NCI-H146 (cell line): ENCODE measurements around the gene RPL28.
"Not testable (repeated sequence)": the region's sequence is repeated elsewhere in the genome, so short reads cannot be mapped to it uniquely, and the experiment has no call there.

Experiments used
- DNase-seq: peaks from one replicate; lab custom pipeline; 2025; lab: John Stamatoyannopoulos, UW

Gene RPL28

DNA sequence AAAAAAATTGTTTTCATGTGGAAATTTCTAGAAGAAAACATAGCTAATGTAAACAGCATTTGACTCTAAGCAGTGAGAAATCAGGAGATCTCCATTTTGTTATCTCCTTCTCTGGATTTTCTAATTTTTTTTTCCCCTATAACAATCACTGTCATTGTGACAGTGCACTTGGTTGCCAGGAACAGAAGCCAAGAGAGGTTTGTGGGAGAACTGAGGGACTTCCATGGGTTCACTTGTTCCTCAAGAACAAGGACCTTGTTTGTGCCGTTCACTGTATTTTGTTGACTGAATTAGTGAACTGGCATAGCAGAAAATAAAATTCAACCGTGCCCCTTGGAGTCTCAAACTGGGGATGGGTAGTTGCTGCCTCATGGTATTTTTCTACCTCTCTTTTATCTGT, 40.3 kb downstream of the RPL28 start:
- no peak for DNase-seq

- no peak for DNase-seq
These were observed 45.5 kb downstream of the RPL28 start for GRCh38 chr19:55431183-55431582.

GRCh38 chr19:55432241-55432959, 46.7 kb downstream of the RPL28 start:
- no peak for DNase-seq

DNA sequence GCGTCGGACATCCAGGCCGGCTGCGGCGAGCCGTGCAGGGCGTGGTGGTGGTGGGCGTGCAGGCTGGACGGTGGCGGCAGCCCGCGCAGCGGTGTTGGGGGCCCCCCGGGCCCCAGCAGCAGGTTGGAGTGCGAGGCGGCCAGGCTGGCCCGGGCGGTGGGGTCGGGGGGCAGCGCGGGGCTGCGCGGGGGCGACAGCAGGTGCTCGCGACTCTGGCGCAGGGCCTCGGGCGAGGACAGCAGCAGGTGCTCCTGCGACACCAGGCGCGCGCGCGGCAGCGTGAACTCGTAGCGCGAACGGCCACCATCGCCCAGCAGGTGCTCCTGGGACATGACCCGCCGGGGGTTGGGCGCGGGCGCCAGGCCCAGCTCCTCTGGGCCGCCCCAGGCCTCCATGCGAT, 47.6 kb downstream of the RPL28 start:
- DNase-seq = no peak

DNA sequence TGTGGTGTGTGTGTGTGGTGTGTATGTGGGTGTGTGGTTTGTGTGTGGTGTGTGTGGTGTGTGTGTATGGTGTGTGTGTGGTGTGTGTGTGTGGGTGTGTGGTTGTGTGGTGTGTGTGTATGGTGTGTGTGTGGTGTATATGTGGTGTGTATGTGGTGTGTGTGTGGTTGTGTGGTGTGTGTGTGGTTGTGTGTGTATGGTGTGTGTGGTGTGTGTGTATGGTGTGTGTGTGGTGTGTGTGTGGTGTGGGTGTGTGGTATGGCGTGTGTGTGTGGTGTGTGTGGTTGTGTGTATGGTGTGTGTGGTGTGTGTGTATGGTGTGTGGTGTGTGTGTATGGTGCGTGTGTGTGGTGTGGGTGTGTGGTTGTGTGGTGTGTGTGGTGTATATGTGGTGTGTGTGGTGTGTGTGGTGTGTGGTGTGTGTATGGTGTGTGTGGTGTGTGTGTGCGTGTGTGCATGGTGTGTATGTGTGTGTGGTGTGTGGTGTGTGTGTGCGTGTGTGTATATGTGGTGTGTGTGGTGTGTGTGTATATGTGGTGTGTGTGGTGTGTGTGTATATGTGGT, 48.7 kb downstream of the RPL28 start:
- DNase-seq = no peak

DNA sequence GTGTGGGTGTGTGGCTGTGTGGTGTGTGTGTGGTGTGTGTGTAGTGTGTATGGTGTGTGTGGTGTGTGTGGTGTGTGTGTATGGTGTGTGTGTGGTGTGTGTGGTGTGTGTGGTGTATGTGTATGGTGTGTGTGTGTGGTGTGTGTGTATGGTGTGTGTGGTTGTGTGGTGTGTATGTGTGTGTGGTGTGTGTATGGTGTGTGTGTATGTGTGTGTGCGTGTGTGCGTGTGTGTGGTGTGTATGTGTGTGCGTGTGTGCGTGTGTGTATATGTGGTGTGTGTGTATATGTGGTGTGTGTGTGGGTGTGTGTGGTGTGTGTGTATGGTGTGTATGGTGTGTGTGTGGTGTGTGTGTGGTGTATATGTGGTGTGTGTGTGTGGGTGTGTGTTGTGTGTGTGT, 49.3 kb downstream of the RPL28 start:
- DNase-seq = no peak

DNA sequence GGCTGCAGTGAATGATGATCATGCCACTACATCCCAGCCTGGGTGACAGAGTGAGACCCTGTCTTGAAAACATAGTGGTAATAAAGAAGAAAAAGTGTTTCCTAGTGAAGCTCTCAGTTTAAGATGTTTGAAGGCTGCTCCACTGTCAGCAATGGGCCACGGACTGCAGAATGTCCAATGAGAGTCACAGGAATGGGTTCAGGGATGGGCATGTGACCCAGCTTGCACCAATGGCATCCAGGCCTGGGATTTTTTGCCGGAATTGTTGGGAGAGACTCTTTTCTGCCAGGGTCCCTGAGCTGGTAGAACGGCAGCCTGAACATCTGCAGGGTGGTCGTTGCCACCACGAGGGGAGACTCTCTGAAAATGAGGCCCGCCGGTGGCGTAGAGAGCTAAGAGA, 51.1 kb downstream of the RPL28 start:
- no peak for DNase-seq

DNA sequence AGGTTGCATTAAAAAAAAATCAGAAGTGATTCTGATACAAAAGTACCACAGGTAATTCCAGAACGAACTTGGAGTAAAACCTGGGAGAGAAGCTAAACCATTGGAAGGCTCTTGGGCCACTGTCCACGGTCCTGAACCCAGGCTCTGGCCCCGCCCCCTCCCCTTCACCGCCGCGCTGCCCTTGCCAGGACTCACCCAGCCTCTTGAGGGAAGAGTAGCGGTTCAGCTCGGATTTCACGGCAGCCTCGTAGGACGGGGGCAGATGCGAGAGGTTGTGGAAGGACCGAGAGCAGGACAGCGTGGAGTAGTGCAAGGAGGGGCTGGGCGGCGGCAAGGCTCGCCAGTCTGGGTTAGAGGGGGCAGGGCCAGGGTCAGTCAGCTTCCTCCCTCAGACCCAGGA, 51.7 kb downstream of the RPL28 start:
- no peak for DNase-seq

DNA sequence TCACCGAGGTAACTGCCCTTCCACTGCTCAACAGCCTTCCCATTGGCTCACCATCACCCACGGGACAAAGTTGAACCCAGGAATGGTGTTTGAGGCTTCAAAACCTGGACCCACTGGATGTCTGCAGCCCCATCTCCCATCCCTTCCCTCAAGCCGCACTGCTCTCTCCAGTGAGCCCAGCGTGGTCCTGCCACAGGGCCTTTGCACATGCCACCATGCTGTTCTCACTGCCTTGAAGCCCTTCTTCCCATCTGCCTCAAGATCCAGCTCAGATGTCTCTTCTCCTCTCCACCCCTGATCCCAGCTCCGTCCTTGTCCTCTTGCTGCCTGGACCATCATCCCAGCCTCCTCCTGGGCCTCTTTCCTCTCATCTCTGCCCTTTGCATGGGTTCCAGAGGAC, 53.3 kb downstream of the RPL28 start:
- DNase-seq = no peak

GRCh38 chr19:55440411-55441105, 54.8 kb downstream of the RPL28 start:
- peak; percentile 80 for DNase-seq

DNA sequence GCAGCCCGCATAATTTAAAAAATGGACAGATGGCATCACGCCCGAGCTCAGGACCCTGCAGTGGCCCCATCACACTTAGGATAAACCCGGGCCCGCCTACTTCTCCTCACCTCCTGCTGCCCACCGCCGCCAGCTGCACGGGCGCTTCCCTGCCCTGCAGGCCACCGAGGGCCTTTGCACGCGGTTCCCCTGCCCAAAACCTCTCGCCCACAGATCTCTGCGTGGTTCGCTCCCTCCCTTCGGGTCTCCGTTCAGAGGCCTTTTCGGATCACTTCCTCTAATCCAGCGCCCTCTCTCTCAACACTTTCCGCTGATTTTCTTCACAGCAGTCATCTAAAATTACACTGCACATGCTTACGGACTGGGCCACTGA, 55.6 kb downstream of the RPL28 start:
- peak; percentile 51 for DNase-seq

- DNase-seq = peak; percentile 88
These were observed 56.1 kb downstream of the RPL28 start for GRCh38 chr19:55441692-55442321.

- DNase-seq = peak; percentile 77
These were observed 56.7 kb downstream of the RPL28 start for GRCh38 chr19:55442372-55442961.

- peak; percentile 58 for DNase-seq
These were observed 57.5 kb downstream of the RPL28 start, which contains the start of gene SHISA7 for GRCh38 chr19:55443045-55443823. Gene SHISA7 (minus strand): TSS chr19:55443300. CDS start chr19:55442863, 437 bp downstream.

GRCh38 chr19:55443824-55444480, 58.2 kb downstream of the RPL28 start:
- no peak for DNase-seq

GRCh38 chr19:55444646-55445045, 58.9 kb downstream of the RPL28 start:
- no peak for DNase-seq

- DNase-seq = no peak
These were observed 60.3 kb downstream of the RPL28 start for GRCh38 chr19:55446060-55446459.

DNA sequence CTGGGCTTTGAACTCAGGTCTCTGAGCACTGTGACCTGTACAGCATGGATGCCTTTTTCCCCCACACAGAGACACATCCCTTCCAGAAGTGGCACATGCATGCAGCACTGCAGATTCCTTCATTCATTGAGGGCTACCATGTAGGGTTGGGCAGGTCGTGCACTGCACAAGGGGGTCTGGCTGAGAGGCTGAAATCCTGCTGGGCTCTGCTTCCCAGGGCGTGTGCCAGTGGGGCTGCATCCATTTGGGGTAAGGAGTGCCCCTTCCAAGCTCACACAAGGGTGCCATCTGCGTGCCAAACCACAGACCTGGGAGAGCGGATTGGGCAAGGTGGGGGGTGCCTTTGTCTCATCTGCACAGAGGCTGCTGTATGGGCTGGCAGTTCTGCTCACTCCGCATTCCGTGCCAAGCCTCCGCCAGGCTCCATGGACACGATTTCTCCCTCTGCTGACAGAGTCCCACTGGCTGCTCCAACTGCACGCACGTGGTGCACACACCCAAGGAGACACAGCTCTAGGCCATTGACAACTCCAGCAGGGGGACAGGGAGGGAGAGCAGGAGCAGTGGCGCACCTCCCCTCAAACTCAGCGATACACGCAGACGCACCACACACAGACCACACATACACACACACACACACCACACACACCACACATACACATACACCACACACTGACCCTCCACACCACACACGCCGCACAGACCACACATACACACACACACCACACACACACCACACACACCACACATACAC, 61.9 kb downstream of the RPL28 start:
- peak; percentile 54 for DNase-seq

- not testable (repeated sequence) for DNase-seq
These were observed 62.4 kb downstream of the RPL28 start for GRCh38 chr19:55448175-55448490.

GRCh38 chr19:55449469-55449868, 63.7 kb downstream of the RPL28 start:
- no peak for DNase-seq
